ENCODE results near the gene MAPK8. TPM values are rescaled to one million over a fixed set of nuclear protein-coding genes. Genes with fewer than 3 reads are reported as not detected.

MAPK8 gene
- polyA plus RNA-seq, 3 donors, result 18.4 to 21.1 (median 18.5) TPM

GRCh38 chr10:48271047-48271730 is 35.3 kb upstream of the MAPK8 start:
- Mint-ChIP-seq H3K4me1 (no peaks in the 10 kb centered on the region), H3K27ac (no peak overlapping the region), H3K36me3 (no peaks in the 10 kb centered on the region), H3K27me3 (ENCODE audit: low read depth in 3 of 3) (peaks cover 0 to 2% (median 0%) of the 10 kb centered on the region in 3 donors), H3K9me3 (peaks cover 0 to 2% (median 0%) of the 10 kb centered on the region in 7 donors), H3K4me3 (no peak overlapping the region)
- Histone ChIP-seq H2AFZ (ENCODE audit: insufficient read depth, low read depth, low read length, poor library complexity, severe bottlenecking) (no peak overlapping the region), H3K9me3 (replicated peaks in 1 of 2; ENCODE audit: control insufficient read depth in 1 of 2, insufficient read depth in 1 of 2, low read length in 2 of 2) (no peaks in the 10 kb centered on the region), H3K4me1 (ENCODE audit: control insufficient read depth in 1 of 2, insufficient read depth in 2 of 2, low read length in 2 of 2) (no peaks in the 10 kb centered on the region), H3K27me3 (ENCODE audit: control insufficient read depth in 2 of 2, insufficient read depth in 2 of 2, low read length in 2 of 2) (no peaks in the 10 kb centered on the region), H4K20me1 (ENCODE audit: insufficient read depth, low read length) (no peaks in the 10 kb centered on the region), H3K4me2 (replicated peaks; ENCODE audit: extremely low read depth, low read length, poor library complexity, severe bottlenecking) (no peak overlapping the region), H3K4me3 (replicated peaks in 1 of 3; ENCODE audit: low read depth in 2 of 3, low read length in 3 of 3) (no peak overlapping the region), H3K79me2 (ENCODE audit: insufficient read depth, low read length) (no peaks in the 10 kb centered on the region), H3K36me3 (replicated peaks in 1 of 2; ENCODE audit: control insufficient read depth in 1 of 2, insufficient read depth in 2 of 2, low read length in 2 of 2) (no peaks in the 10 kb centered on the region), H3K9ac (ENCODE audit: insufficient read depth, low read length, poor library complexity, severe bottlenecking) (no peak overlapping the region), H3K27ac (ENCODE audit: low read depth in 1 of 2, low read length in 2 of 2) (no peak overlapping the region)
- WGBS (ENCODE audit: insufficient coverage), result 39% methylated on average over 5 of the region's 5 CpGs
- DNase-seq, result no peak
- intact Hi-C loops (cut with micrococcal nuclease), result no loop called here
- no peak for TF ChIP-seq CTCF (IDR thresholded peaks at IDR 0.05)

GRCh38 chr10:48272682-48273081 is 33.8 kb upstream of the MAPK8 start:
- Histone ChIP-seq H3K9me3 (replicated peaks in 1 of 2; ENCODE audit: control insufficient read depth in 1 of 2, insufficient read depth in 1 of 2, low read length in 2 of 2) (no peaks in the 10 kb centered on the region), H3K9ac (ENCODE audit: insufficient read depth, low read length, poor library complexity, severe bottlenecking) (no peak overlapping the region), H3K27me3 (ENCODE audit: control insufficient read depth in 2 of 2, insufficient read depth in 2 of 2, low read length in 2 of 2) (no peaks in the 10 kb centered on the region), H4K20me1 (ENCODE audit: insufficient read depth, low read length) (no peaks in the 10 kb centered on the region), H2AFZ (ENCODE audit: insufficient read depth, low read depth, low read length, poor library complexity, severe bottlenecking) (no peak overlapping the region), H3K4me1 (ENCODE audit: control insufficient read depth in 1 of 2, insufficient read depth in 2 of 2, low read length in 2 of 2) (no peaks in the 10 kb centered on the region), H3K4me2 (replicated peaks; ENCODE audit: extremely low read depth, low read length, poor library complexity, severe bottlenecking) (no peak overlapping the region), H3K79me2 (ENCODE audit: insufficient read depth, low read length) (no peaks in the 10 kb centered on the region), H3K4me3 (replicated peaks in 1 of 3; ENCODE audit: low read depth in 2 of 3, low read length in 3 of 3) (no peak overlapping the region), H3K36me3 (replicated peaks in 1 of 2; ENCODE audit: control insufficient read depth in 1 of 2, insufficient read depth in 2 of 2, low read length in 2 of 2) (no peaks in the 10 kb centered on the region), H3K27ac (ENCODE audit: low read depth in 1 of 2, low read length in 2 of 2) (no peak overlapping the region)
- intact Hi-C loops (cut with micrococcal nuclease), result no loop called here
- Mint-ChIP-seq H3K27me3 (ENCODE audit: low read depth in 3 of 3) (peaks cover 0 to 2% (median 0%) of the 10 kb centered on the region in 3 donors), H3K4me1 (no peaks in the 10 kb centered on the region), H3K27ac (no peak overlapping the region), H3K36me3 (no peaks in the 10 kb centered on the region), H3K4me3 (no peak overlapping the region), H3K9me3 (peaks cover 0 to under 1% (median 0%) of the 10 kb centered on the region in 7 donors)
- no peak for DNase-seq
- TF ChIP-seq CTCF (IDR thresholded peaks at IDR 0.05), result no peak
- WGBS (ENCODE audit: insufficient coverage), result no CpG with 5 or more reads among the region's 2 CpGs
